Inflammatory macrophage treated with lipopolysaccharide for 4 hours (primary cell): ENCODE results near the gene PPIL4.
A peak's percentile ranks its signal among the peaks of the same experiment; 100 is the strongest.

Source experiments
- DNase-seq: peaks from one replicate; pipeline ENCODE4 v3.0.0-alpha.2; 2020

The PPIL4 gene

GRCh38 chr6:149545754-149546471 lies at the start of gene PPIL4:
PPIL4 (minus strand) TSS chr6:149546043; CDS start chr6:149546005, 38 bp downstream.
- DNase-seq, result peak; percentile 97

GRCh38 chr6:149593408-149593807 lies 47.6 kb upstream of the PPIL4 start:
- DNase-seq, result no peak

- no peak for DNase-seq
Observed at GRCh38 chr6:149592983-149593382, 47.1 kb upstream of the PPIL4 start.

GRCh38 chr6:149586149-149586548 lies 40.3 kb upstream of the PPIL4 start:
- no peak for DNase-seq

- DNase-seq, result no peak
Observed at GRCh38 chr6:149581349-149581748, 35.5 kb upstream of the PPIL4 start.

- no peak for DNase-seq
Observed at GRCh38 chr6:149580880-149581279, 35.0 kb upstream of the PPIL4 start.

GRCh38 chr6:149567945-149568585 lies 22.2 kb upstream of the PPIL4 start:
- DNase-seq, result peak; percentile 26

GRCh38 chr6:149567194-149567586 lies 21.3 kb upstream of the PPIL4 start:
- no peak for DNase-seq

GRCh38 chr6:149566410-149567193 lies 20.8 kb upstream of the PPIL4 start:
- DNase-seq, result peak; percentile 20

- DNase-seq, result peak; percentile 96
Observed at GRCh38 chr6:149565527-149566409, 19.9 kb upstream of the PPIL4 start, which contains the start of gene GINM1. GINM1 (plus strand) TSS chr6:149566375; CDS start chr6:149566415, 40 bp downstream.

GRCh38 chr6:149563928-149564325 lies 18.1 kb upstream of the PPIL4 start:
- no peak for DNase-seq

- DNase-seq, result peak; percentile 13
Observed at GRCh38 chr6:149563203-149563927, 17.5 kb upstream of the PPIL4 start.

- peak; percentile 26 for DNase-seq
Observed at GRCh38 chr6:149560736-149561135, 14.9 kb upstream of the PPIL4 start.

- no peak for DNase-seq
Observed at GRCh38 chr6:149559389-149559788, 13.5 kb upstream of the PPIL4 start.

- no peak for DNase-seq
Observed at GRCh38 chr6:149558029-149558428, 12.2 kb upstream of the PPIL4 start.

- no peak for DNase-seq
Observed at GRCh38 chr6:149551920-149552319, 6.1 kb upstream of the PPIL4 start.

GRCh38 chr6:149545258-149545753 lies 537 bp downstream of the PPIL4 start:
- peak; percentile 67 for DNase-seq

GRCh38 chr6:149544646-149545257 lies 1.1 kb downstream of the PPIL4 start:
- no peak for DNase-seq

GRCh38 chr6:149541139-149541538 lies 4.7 kb downstream of the PPIL4 start:
- DNase-seq, result no peak

- DNase-seq, result no peak
Observed at GRCh38 chr6:149534742-149535141, 11.1 kb downstream of the PPIL4 start.

GRCh38 chr6:149529650-149530049 lies 16.2 kb downstream of the PPIL4 start:
- no peak for DNase-seq
